ENCODE data around the gene LONP1.

LONP1 gene

DNA sequence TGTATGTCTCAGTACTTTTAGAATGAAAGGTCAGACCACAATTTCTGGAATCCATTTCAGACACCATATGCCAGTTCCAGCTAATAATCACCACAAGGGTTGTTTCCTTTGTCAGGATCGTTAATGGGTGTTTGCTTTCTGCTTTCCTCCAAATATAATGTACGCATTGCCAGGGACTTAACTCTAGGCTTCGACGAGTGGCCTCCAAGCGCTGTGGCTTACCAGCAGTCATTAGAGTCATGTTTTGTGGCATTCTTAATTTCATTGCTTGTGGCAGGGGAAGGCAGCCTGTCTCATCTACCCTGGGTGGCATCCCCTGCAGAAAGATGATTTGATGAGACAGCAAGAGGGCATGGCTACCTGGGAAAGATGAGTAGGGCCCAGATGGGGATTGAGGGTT, 74.5 kb downstream of the LONP1 start:
- TF ChIP-seq POLR2A (IDR thresholded peaks at IDR 0.05; ENCODE audit: low read depth, low read length): no peak
- FAIRE-seq: no peak
- DNase-seq (ENCODE audit: insufficient read length): no peak

DNA sequence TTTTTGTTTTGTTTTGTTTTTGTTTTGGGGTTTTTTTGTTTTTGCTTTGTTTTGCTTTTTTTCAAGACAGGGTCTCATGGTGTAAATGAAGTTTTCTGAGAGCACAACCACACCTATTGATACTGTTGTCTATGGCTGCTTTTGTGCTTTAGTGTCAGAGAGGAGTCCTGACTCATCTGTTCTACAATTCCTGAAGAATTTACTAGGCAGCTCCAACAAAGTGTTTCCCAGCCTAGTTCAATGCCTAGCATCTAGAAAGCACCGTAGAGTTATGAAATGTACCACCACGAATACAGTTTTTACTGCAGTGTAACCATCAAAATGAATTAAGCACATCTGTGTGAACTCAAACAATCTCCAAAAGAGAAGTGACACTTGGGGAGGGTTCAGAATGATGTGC, 75.9 kb downstream of the LONP1 start:
- TF ChIP-seq TAF1 (IDR thresholded peaks at IDR 0.05; ENCODE audit: borderline replicate concordance, low read depth, low read length) (no peak), POLR2A (IDR thresholded peaks at IDR 0.05; ENCODE audit: low read depth, low read length) (no peak), POLR2AphosphoS5 (IDR thresholded peaks at IDR 0.05; ENCODE audit: low read depth, low read length) (no peak)
- FAIRE-seq (no peak), DNase-seq (ENCODE audit: insufficient read length) (no peak)

DNA sequence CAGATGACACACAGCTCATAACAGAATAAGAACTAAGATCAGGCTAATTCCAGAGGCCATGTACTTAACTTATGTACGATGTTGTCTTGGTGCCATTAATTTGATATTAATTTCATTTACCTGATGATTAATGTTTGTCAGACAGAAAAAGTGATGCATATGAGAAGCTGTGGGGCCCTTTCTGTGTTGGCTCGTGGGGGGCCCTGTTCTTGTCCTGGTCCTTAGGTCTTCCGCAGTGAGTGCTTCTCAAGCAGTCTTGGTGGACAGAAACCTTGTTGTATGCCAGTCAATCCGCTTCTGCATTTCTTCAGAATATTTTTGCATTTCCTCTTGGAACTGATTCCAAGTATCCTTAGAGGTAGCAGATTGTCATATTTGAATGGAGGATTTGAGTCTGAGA, 76.9 kb downstream of the LONP1 start:
- DNase-seq (ENCODE audit: insufficient read length) (no peak), FAIRE-seq (no peak)
- TF ChIP-seq POLR2AphosphoS5 (IDR thresholded peaks at IDR 0.05; ENCODE audit: low read depth, low read length): no peak
- no peak for TF ChIP-seq TAF1 (IDR thresholded peaks at IDR 0.05; ENCODE audit: borderline replicate concordance, low read depth, low read length)
- no peak for TF ChIP-seq POLR2A (IDR thresholded peaks at IDR 0.05; ENCODE audit: low read depth, low read length)

DNA sequence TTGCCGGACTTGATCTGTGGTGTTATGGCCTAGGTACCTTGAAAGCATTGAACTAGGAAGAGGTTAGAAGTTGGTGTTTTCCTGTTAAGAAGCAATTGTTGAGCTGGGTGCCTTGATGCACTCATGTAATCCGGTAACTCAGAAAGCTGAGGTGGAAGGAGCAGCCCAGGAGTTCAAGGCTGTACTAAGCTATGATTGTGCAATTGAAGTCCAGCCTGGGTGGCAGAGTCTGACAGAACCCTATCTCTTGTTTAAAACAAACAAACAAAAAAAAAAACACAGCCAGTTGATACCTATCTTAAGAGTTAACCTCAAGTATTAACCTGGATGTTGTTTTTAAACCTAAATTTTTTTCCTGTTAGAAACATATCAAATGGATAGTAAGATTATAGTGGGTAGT, 77.7 kb downstream of the LONP1 start:
- DNase-seq (ENCODE audit: insufficient read length) (no peak), FAIRE-seq (no peak)
- no peak for TF ChIP-seq TAF1 (IDR thresholded peaks at IDR 0.05; ENCODE audit: borderline replicate concordance, low read depth, low read length)
- no peak for TF ChIP-seq POLR2AphosphoS5 (IDR thresholded peaks at IDR 0.05; ENCODE audit: low read depth, low read length)
- no peak for TF ChIP-seq POLR2A (IDR thresholded peaks at IDR 0.05; ENCODE audit: low read depth, low read length)

Measured in GM12892 (cell line).